Left lung (tissue), 10 donors: ENCODE data around the gene UPP2. TPM values are rescaled to one million over a fixed set of nuclear protein-coding genes. Genes with fewer than 3 reads are reported as not detected.

Source experiments
- ATAC-seq: fragments of 200-7000 bp; cut with Tn5 transposase; one replicate; pipeline ENCODE4 v1.9.1; 2020; ENCODE audit warnings: moderate library complexity
- DNase-seq, 4 donors: peaks; one replicate each; pipeline ENCODE4 v3.0.0-alpha.2; 2013 to 2020
- H3K27ac ChIP-seq, 2 donors: fragments of 200-600 bp; sonication (generic) in 1 of 2; one replicate each; pipeline versions ENCODE4 v1.5.0 to v1.8.0; 2020 to 2021
- H3K27me3 ChIP-seq, 2 donors: fragments of 200-600 bp; sonication (generic) in 1 of 2; one replicate each; pipeline versions ENCODE4 v1.5.0 to v1.8.0; 2020 to 2021
- H3K36me3 ChIP-seq, 2 donors: fragments of 200-600 bp; sonication (generic) in 1 of 2; one replicate each; pipeline versions ENCODE4 v1.5.0 to v1.8.0; 2020 to 2021
- H3K4me1 ChIP-seq, 2 donors: fragments of 200-600 bp; one replicate each; pipeline ENCODE4 v1.8.0; 2021
- H3K4me3 ChIP-seq, 2 donors: fragments of 200-600 bp; sonication (generic) in 1 of 2; one replicate each; pipeline versions ENCODE4 v1.5.0 to v1.8.0; 2020 to 2021; ENCODE audit warnings: mild to moderate bottlenecking in 1 of 2
- H3K9me3 ChIP-seq, 2 donors: fragments of 200-600 bp; sonication (generic) in 1 of 2; one replicate each; pipeline versions ENCODE4 v1.5.0 to v1.8.0; 2020 to 2021
- CTCF ChIP-seq, 2 donors: fragments of 200-600 bp; sonication (generic) in 1 of 2; IDR thresholded peaks; one replicate each; pipeline versions ENCODE4 v1.5.0 to v1.8.0; 2021; ENCODE audit warnings: antibody characterized with exemption in 2 of 2
- intact Hi-C, 2 donors: fragments of 100-400 bp; cut with DNase I; formaldehyde crosslinking; loops; one replicate each; pipeline versions ENCODE4 v1.11.2 to v1.14.2; 2022
- polyA plus RNA-seq, 6 donors: library from polyadenylated mRNA; unstranded; fragments of 120-200 nt; gene quantifications; one replicate each; pipeline ENCODE4 v1.2.1, GENCODE V29; 2013; ENCODE audit not compliant: insufficient read length in 6 of 6
- total RNA-seq, 2 donors: library from RNA; stranded (reverse); fragmentation: NEBNext Ultra II Directional; extraction: Animal tissue kit (Norgen Biotek cat#: 25700); gene quantifications; one replicate each; pipeline ENCODE4 v1.2.1, GENCODE V29; 2021
- donor health status: DM: no; HTN: yes; CAD: no.
- donor health status: DM: no; HTN: no; CAD: no.

UPP2 gene
- total and polyA plus RNA-seq, 8 donors, result 0.14 to 0.93 (median 0.34) TPM; not detected in 2

GRCh38 chr2:158102446-158102845 lies 770 bp downstream of the UPP2 start:
- no peaks in the 10 kb centered on the region for H3K27me3 ChIP-seq
- H3K4me3 ChIP-seq, result no peak overlapping the region
- no peak overlapping the region for H3K27ac ChIP-seq
- DNase-seq (no peak), ATAC-seq (no peak)
- TF ChIP-seq CTCF (IDR thresholded peaks at IDR 0.05), result no peak
- intact Hi-C loops, result no loop called here
- no peaks in the 10 kb centered on the region for H3K9me3 ChIP-seq
- H3K36me3 ChIP-seq, result no peaks in the 10 kb centered on the region
- H3K4me1 ChIP-seq, result no peaks in the 10 kb centered on the region

GRCh38 chr2:158103411-158104012 lies 1.8 kb downstream of the UPP2 start:
- Histone ChIP-seq H3K27ac (no peak overlapping the region), H3K9me3 (no peaks in the 10 kb centered on the region), H3K36me3 (no peaks in the 10 kb centered on the region), H3K4me1 (no peaks in the 10 kb centered on the region), H3K27me3 (no peaks in the 10 kb centered on the region), H3K4me3 (no peak overlapping the region)
- ATAC-seq (no peak), DNase-seq (no peak)
- no peak for TF ChIP-seq CTCF (IDR thresholded peaks at IDR 0.05)
- intact Hi-C loops, result no loop called here

GRCh38 chr2:158104903-158105302 lies 3.2 kb downstream of the UPP2 start:
- no peak for DNase-seq
- no peaks in the 10 kb centered on the region for H3K36me3 ChIP-seq
- H3K27me3 ChIP-seq, result no peaks in the 10 kb centered on the region
- no peaks in the 10 kb centered on the region for H3K9me3 ChIP-seq
- intact Hi-C loops, result no loop called here
- H3K4me3 ChIP-seq, result no peak overlapping the region
- H3K27ac ChIP-seq, result no peak overlapping the region
- H3K4me1 ChIP-seq, result no peaks in the 10 kb centered on the region
- no peak for TF ChIP-seq CTCF (IDR thresholded peaks at IDR 0.05)
- no peak for ATAC-seq

- Histone ChIP-seq H3K36me3 (no peaks in the 10 kb centered on the region), H3K4me3 (no peak overlapping the region), H3K4me1 (peaks cover 0 to 9% of the 10 kb centered on the region in 2 donors), H3K9me3 (no peaks in the 10 kb centered on the region), H3K27ac (peak overlapping the region in 1 of 2 donors; percentile 79), H3K27me3 (no peaks in the 10 kb centered on the region)
- intact Hi-C loops, result no loop called here
- ATAC-seq (no peak), DNase-seq (no peak)
- TF ChIP-seq CTCF (IDR thresholded peaks at IDR 0.05), result no peak
Observed at GRCh38 chr2:158112992-158113391, 11.3 kb downstream of the UPP2 start.

GRCh38 chr2:158113741-158114295 lies 12.1 kb downstream of the UPP2 start:
- no peak overlapping the region for H3K4me3 ChIP-seq
- no peaks in the 10 kb centered on the region for H3K36me3 ChIP-seq
- no peak for TF ChIP-seq CTCF (IDR thresholded peaks at IDR 0.05)
- ATAC-seq (no peak), DNase-seq (no peak)
- H3K9me3 ChIP-seq, result no peaks in the 10 kb centered on the region
- H3K4me1 ChIP-seq, result peaks cover 0 to 9% of the 10 kb centered on the region in 2 donors
- intact Hi-C loops, result no loop called here
- H3K27ac ChIP-seq, result peak overlapping the region in 1 of 2 donors; percentile 79
- H3K27me3 ChIP-seq, result no peaks in the 10 kb centered on the region
